GM12878 (cell line): ENCODE data around the gene ATP13A1.

Experiments used
- ELK1 ChIP-seq: IDR thresholded peaks from 2 replicates; pipeline ENCODE4 v1.6.1; 2012; ENCODE audit warnings: low read depth, low read length, improper control_type of control experiment
- EZH2 ChIP-seq: IDR thresholded peaks from 2 replicates; pipeline ENCODE4 v1.6.1; 2012; ENCODE audit warnings: low read depth, mild to moderate bottlenecking, control low read depth, inconsistent platforms, low read length, borderline replicate concordance; ENCODE audit not compliant: control insufficient read depth
- FOS ChIP-seq: IDR thresholded peaks from 3 replicates; pipeline ENCODE4 v1.6.1; 2011; ENCODE audit warnings: borderline replicate concordance; ENCODE audit not compliant: insufficient read length; ENCODE audit errors: extremely low read depth
- JUND ChIP-seq: IDR thresholded peaks from 2 replicates; pipeline ENCODE4 v1.6.1; 2012; ENCODE audit warnings: low read depth, mild to moderate bottlenecking, low read length, improper control_type of control experiment, moderate library complexity
- POLR2A ChIP-seq: IDR thresholded peaks from 2 replicates; pipeline ENCODE4 v1.6.1; 2011; ENCODE audit warnings: low read depth, mild to moderate bottlenecking, low read length

- TF ChIP-seq EZH2 (no peak), ELK1 (no peak), POLR2A (peak; percentile 33), FOS (no peak), JUND (no peak)
Measured at GRCh38 chr19:19633711-19634515, 29.6 kb downstream of the ATP13A1 start.
